ENCODE results near the gene TWNK.
A peak's percentile ranks its signal among the peaks of the same experiment; 100 is the strongest.
"Not testable (repeated sequence)": the region's sequence is repeated elsewhere in the genome, so short reads cannot be mapped to it uniquely, and the experiment has no call there.

TWNK gene

GRCh38 chr10:100975397-100975796 is 11.9 kb upstream of the TWNK start:
- not testable (repeated sequence) for DNase-seq

- DNase-seq = no peak
Measured at GRCh38 chr10:100976906-100977305, 10.4 kb upstream of the TWNK start.

GRCh38 chr10:100977436-100977835 is 9.9 kb upstream of the TWNK start:
- DNase-seq = no peak

GRCh38 chr10:100978121-100978900 is 9.0 kb upstream of the TWNK start:
- no peak for DNase-seq

- no peak for DNase-seq
Measured at GRCh38 chr10:100978901-100979195, 8.5 kb upstream of the TWNK start.

DNA sequence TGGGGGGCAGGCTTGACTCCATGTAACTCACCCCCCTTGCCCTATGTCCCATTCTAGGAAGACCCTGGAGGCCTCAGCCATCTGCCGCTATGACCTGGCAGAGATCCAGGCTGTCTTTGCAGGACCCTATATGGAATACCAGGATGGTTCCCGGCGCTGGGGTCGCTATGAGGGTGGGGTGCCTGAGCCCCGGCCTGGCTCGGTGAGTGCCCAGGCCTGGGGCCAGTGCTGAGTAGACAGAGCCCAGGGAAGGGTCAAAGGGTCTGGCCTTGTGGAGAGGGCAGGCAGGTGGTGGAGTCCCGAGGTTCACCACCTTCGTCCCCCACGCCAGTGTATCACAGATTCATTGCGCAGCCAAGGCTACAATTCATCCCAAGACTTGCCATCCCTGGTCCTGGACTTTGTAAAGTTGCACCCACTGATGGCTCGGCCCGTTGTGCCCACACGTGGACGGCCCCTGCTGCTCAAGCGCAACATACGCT is 7.5 kb upstream of the TWNK start:
- DNase-seq = no peak

GRCh38 chr10:100980311-100980710 is 7.0 kb upstream of the TWNK start:
- DNase-seq = no peak

- DNase-seq = no peak
Measured at GRCh38 chr10:100980711-100981110, 6.6 kb upstream of the TWNK start.

DNA sequence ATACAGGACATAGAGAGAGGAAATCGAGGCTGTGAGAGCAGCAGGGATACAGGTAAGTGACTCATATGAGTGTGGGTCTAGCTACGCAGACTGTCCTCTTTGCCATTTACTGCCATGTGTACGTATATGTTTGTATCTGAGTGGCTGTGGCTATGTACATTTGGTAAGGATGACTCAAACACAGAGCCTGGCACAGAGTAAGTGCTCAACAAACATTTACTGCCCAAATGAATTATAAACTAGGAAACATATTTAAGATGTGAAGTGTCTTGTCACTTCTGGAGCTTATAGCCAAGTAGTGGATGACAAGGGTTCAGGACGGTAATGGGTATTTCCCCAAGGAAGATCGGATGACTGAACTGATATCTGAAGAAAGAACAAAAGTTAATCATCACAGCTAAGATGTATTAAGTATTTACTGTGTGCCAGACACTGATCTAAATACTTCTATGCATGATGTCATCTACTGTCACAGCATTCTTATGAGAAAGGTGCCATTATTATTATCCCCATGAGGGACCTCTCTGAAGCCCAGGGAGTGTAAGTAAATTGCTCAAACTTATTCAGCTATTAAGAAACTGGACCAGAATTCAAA is 6.1 kb upstream of the TWNK start:
- DNase-seq = no peak

DNA sequence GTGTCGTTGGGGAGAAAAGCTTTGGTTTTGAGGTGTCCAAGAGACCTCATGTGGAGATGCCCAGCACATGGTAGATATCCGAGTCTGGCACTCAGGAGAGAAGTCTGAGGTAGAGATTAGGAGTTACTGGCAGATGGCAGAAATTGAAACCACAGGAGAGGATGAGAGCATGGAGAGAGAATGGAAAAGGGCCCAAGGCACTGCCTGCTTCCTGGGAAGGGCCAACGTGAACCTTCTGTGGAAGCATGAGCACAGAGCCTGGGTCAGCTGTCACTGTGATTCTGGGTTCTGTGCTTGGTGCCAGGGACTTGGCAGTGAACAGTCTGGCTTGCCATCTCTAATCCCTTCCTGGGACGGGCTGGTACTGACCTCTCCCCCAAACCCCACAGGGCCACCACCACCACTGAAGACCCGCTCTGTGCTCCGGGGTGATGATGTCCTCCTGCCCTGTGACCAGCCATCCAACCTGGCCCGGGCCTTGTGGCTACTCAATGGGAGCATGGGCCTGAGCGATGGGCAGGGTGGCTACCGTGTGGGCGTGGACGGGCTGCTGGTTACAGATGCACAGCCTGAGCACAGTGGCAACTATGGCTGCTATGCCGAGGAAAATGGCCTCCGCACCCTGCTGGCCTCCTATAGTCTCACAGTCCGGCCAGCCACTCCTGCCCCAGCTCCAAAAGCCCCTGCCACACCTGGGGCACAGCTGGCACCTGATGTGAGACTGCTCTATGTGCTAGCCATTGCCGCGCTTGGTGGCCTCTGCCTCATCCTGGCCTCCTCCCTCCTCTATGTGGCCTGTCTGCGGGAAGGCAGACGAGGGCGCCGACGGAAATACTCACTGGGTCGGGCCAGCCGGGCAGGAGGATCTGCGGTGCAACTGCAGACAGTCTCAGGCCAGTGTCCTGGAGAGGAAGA is 4.2 kb upstream of the TWNK start:
- DNase-seq = no peak

DNA sequence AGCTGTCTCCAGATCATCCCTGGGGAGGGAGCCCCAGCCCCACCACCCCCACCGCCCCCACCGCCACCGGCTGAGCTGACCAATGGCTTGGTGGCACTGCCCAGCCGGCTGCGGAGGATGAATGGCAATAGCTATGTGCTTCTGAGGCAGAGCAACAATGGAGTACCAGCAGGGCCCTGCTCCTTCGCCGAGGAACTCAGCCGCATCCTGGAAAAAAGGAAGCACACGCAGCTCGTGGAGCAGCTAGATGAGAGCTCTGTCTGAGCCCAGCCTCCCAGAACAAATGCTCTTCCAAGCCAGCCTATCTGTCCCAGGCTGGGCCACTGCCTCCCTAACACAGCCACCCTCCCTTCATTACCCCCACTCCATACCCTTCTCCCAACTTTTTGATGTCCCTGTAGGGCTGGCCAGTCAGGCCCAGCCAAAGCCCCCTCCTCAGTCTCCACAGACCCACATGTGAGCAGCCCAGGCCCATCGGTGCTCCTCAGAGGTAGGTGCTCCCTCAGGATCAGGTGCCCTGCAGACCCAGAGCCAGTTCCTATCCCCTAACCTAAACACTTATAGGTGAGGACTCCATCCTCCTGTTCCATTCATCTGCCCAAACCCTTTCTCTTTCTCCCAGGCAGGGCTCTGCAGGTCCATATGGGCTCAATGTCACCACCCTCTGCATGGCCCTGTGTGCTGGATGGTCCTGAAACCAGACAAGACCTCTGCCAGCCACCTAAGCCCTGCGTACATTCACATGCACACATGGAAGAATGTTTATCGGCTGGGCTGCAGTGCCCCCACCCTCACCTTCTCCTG is 3.3 kb upstream of the TWNK start:
- no peak for DNase-seq

GRCh38 chr10:100984672-100985177 is 2.6 kb upstream of the TWNK start:
- DNase-seq = no peak

GRCh38 chr10:100985336-100985735 is 2.0 kb upstream of the TWNK start:
- no peak for DNase-seq

GRCh38 chr10:100986623-100986951 is 756 bp upstream of the TWNK start:
- DNase-seq = no peak

GRCh38 chr10:100987685-100988049 is 324 bp downstream of the TWNK start:
- no peak for DNase-seq

DNA sequence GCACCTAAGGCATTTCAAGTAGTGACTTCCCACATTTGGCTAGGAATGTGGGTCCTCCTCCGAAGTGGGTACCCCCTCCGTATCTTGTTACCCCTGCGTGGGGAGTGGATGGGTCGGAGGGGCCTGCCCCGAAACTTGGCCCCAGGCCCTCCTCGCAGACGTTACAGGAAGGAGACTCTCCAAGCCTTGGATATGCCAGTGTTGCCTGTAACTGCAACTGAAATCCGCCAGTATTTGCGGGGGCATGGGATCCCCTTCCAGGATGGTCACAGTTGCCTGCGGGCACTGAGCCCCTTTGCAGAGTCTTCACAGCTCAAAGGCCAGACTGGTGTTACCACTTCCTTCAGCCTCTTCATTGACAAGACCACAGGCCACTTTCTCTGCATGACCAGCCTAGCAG is 823 bp downstream of the TWNK start:
- DNase-seq = no peak

GRCh38 chr10:100989088-100989487 is 1.7 kb downstream of the TWNK start:
- no peak for DNase-seq

DNA sequence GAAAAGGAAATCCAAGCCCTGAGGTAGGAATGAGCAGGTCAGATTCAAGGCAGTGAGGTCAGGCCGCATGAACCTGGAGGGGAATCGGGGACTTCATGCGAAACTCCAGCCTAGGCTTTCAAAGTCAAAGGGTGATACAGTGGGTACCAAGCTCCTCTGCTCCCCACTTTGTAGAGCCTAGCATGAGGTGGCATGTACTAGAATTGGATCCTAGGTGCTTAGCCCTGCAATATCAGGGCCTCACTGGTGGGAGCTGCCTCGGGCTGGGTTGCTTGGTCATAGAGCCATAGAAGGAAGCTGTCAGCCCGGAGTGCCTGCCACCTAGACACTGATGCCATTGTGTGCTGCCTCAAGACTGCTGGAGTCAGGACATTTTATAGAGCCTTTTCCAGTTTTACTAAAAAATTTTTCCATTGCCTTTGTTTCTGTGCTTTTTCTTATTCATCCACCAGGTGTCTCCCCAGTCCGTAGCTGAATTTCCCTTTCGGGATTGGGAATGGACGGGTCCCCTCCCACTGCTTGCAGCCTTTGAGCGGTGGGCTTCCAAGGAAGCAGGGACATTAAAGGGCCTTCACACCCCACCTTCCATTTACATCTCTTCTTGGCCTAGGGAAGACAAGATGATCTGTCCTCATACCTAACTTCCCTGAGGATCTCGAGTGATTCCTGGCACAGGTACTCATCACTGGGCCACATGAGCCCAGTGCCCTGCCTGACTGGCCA is 6.8 kb downstream of the TWNK start:
- no peak for DNase-seq

DNA sequence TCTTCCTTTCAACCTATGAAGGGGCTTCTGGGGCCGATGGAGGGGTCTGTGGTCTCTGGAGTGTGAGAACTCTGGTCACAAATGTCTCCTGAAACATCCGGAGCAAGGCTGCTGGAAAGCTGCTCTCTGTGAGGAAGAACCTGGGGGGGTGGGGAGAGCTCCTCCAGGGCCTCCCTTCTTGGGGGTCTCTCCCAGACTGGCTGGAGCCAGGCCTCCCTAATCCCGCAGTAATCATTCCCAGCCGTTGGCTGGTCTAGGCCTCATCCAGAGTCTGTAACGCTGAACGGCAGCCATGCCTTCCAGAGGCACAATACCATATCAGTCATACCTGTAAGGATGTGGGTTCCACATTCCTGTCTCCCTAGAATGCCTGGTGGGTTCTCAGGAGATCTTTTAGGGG is 7.8 kb downstream of the TWNK start:
- DNase-seq = no peak

DNA sequence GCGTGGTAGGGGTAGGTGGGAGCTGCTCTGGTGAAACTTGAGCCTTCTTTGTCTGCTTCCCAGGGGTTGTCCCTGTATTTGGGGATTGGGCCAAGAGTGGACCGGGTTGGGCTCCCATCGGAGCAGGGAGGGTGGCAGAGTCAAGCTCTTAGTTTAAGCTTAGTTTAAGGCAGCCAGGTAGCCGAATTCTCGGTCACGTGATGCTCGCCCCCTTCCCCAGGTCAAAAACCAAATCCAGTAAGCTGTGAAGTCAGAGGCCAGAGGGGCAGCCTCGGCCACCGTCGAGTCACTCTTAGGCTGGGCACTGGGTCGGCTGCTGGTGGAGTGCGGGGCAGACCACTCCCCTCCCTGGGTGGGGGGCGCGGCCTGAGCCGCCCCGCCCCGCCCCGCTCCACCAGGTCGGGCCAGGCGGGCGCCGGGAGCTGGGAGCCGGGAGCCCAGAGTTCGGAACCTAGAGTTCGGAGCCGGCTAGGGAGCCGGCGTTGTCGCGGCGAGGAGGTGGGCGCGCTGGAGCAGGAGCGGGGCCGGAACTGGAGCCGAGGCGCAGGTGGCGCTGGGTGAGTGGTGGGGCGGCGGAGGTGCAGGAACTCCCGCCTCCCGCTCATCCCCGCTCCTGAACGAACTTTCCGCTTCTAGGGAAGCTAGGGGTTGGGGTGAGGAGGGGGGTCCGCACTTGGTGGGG is 9.5 kb downstream of the TWNK start:
- DNase-seq = no peak

GRCh38 chr10:100997360-100998182 is 10.2 kb downstream of the TWNK start:
- peak; percentile 11 for DNase-seq

All from COR-L47 (cell line).